ENCODE measurements around the gene MPO.
A peak's percentile ranks its signal among the peaks of the same experiment; 100 is the strongest.

The MPO gene

DNA sequence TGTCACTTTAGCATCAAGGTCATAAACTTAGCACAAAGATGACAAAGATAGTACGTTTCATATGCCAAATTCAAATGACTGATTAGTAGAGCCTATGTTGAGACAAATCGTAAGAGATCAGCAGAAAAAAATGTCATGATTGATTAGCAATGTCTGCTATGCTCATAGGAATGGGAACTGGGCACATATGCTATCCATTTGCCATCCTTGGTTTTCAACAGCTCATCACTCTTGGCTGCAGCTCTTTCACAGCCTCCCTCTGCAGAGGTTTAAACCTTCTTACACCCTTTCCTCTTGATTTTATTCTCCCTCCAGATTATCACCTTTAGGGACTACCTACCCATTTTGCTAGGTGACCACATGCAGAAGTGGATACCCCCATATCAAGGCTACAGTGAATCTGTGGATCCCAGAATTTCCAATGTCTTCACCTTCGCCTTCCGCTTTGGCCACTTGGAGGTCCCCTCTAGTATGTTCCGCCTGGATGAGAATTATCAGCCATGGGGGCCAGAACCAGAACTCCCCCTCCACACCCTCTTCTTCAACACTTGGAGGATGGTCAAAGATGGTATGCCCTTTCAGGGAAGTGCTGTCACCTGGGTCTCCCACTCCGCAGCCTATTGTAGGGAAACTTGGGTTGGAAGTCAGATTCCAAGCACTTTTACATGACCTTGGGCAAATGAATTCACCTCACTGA is 16.2 kb downstream of the MPO start:
- DNase-seq (ENCODE audit: low read depth in 2 of 2, low spot score in 1 of 2), result no peak

DNA sequence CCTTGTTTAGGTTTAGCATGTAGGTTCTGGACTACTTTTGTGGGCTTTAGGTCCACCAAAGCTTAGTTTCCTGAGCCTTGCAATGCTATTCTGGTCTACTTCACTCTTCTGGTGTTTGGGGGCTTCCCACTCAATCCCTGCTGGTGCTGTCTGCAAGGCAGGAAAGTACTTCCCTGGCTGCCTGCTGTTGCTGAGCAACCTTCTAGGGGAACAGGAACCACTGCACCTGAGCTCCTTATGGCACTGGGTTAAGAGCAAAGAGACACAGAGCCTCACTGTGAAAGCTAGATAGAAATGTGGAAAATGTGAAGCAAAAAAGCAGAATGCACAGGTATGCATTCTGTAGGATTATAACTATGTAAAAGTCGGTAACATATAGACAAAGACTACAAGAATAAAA is 17.0 kb downstream of the MPO start:
- no peak for DNase-seq (ENCODE audit: low read depth in 2 of 2, low spot score in 1 of 2)

DNA sequence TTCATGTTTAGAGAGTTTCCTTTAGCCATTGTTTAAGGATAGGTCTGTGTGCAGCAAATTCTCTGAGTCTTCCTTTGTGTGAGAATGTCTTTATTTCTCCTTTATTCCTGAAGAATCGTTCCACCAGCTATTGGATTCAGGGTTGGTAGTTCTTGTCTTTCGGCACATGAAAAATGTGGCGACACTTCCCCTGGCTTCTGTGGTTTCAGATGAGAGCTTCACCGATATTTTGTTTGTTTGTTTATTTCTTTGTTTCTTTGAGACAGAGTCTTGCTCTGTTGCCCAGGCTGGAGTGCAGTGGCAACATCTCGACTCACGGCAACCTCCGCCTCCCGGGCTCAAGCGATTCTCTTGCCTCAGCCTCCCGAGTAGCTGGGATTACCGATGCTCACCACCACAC is 18.6 kb downstream of the MPO start:
- DNase-seq (ENCODE audit: low read depth in 2 of 2, low spot score in 1 of 2), result no peak

DNA sequence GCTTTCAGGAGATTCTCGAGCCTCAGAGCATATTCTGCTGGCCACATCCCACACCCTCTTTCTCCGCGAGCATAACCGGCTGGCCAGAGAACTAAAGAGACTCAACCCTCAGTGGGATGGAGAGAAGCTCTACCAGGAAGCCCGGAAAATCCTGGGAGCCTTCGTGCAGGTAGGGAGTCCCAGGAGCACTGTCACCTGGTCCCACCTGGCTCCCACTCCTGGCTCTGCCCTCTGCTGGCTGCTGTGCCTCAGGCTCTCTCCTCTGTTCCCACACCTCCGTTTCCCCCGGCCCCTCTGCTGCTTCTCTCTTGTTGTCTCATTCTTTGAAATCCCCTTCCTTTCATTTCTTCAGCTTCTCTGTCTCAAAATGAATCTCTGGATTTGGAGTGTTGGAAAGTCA is 25.9 kb downstream of the MPO start:
- DNase-seq (ENCODE audit: low read depth in 2 of 2, low spot score in 1 of 2), result no peak

DNA sequence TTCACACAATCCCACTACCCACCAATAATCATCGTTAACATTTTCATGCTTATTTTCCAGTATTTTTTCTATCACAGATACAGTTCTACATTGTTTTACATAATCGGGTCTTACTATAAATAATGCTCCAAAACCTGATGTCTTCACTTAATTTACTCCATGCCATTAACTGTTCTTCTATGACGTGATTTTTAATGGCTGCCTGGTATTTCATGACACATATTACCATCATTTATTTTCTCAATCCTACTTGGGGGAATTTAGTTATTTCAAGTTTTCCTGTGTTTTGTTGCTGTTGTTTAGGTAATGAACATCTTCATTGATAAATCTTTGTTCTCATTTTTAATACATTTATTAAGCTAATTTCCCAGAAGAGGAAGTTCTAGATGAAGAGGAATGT is 27.7 kb downstream of the MPO start:
- no peak for DNase-seq (ENCODE audit: low read depth in 2 of 2, low spot score in 1 of 2)

DNA sequence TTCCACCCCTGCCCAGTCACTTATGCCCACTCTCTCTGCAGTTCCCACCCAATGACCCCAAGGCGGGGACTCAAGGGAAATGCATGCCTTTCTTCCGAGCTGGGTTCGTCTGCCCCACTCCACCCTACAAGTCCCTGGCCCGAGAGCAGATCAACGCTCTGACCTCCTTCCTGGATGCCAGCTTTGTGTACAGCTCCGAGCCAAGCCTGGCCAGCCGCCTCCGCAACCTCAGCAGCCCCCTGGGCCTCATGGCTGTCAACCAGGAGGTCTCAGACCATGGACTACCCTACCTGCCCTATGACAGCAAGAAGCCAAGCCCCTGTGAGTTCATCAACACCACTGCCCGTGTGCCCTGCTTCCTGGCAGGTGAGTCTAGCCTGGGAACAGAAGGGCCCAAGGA is 28.6 kb downstream of the MPO start:
- no peak for DNase-seq (ENCODE audit: low read depth in 2 of 2, low spot score in 1 of 2)

DNA sequence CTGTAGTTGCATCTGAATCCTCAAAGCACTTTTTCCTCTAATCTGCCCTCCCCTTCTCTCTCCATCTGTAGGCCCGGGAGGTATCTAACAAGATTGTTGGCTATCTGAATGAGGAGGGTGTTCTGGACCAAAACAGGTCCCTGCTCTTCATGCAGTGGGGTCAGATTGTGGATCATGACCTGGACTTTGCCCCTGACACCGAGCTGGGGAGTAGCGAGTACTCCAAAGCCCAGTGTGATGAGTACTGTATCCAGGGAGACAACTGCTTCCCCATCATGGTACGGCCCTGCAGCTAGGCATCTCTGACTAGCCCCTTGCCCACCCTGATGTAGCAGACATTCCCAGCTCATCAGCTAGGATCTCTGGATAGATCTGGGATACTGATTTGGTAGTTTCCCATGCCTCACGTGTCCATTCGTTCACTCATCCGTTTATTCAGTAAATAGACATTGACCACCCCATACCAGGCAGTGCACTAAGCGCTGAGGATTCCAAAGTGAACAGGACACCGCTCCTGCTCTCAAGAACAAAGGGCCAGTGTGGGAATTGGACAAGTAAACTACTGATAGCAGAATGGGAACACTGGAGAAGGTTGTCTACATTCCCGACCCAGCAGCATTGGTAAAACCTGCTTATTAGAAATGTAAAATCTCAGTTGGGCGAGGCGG is 30.3 kb downstream of the MPO start:
- DNase-seq (ENCODE audit: low read depth in 2 of 2, low spot score in 1 of 2), result no peak

DNA sequence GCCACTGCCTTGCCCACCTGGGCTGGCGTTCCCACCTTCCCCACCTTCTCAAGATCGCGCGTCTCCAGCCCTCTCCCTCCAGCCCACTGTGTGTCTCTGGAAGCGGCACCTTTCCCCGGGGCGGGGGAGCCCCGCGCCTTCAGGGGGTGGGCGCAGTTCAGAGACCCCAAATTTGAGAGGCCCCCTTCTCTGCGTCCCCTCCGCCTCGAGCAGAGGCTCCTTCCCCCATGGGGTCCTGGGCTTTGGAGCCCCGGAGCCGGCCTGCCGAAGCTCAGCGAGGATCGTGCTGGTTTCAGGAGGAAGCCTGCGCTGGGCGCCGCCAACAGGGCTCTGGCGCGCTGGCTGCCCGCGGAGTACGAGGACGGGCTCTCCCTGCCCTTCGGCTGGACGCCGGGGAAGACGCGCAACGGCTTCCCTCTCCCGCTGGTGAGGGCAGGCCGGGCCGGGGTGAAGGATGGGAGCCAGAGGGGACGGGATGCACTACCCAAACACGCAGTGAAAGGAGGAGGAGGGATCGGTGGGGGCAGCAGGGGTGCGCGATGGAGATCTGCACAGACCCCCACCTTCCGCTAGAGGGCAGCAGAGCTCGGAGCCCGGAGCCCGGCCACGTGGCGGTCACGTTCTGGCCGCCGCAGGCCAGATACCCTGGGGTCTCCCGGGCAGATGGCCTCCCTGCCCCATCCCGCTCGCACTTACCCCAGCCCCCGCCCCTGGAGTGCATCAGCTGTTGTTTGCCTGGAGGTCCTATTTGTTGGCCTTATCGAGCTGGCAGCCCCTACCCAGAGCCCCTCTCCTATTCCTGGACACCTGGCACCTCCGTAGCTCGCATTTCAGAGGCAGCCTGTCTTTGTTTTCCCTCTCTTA is 31.2 kb downstream of the MPO start:
- peak; percentile 48 to 53 for DNase-seq (ENCODE audit: low read depth in 2 of 2, low spot score in 1 of 2)

DNA sequence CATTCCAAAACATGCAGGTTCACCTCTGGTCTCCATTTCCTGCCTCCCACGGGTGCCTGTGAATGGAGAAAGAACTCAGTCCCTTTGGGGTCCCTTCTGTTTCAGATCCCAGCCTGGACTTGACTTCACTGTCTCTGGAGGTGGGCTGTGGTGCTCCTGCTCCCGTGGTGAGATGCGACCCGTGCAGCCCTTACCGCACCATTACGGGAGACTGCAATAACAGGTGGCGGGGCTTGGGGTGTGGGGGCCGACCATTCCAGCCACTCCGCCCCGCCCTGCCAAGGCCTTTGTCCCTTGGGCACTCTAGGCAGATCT is 31.8 kb downstream of the MPO start:
- no peak for DNase-seq (ENCODE audit: low read depth in 2 of 2, low spot score in 1 of 2)

DNA sequence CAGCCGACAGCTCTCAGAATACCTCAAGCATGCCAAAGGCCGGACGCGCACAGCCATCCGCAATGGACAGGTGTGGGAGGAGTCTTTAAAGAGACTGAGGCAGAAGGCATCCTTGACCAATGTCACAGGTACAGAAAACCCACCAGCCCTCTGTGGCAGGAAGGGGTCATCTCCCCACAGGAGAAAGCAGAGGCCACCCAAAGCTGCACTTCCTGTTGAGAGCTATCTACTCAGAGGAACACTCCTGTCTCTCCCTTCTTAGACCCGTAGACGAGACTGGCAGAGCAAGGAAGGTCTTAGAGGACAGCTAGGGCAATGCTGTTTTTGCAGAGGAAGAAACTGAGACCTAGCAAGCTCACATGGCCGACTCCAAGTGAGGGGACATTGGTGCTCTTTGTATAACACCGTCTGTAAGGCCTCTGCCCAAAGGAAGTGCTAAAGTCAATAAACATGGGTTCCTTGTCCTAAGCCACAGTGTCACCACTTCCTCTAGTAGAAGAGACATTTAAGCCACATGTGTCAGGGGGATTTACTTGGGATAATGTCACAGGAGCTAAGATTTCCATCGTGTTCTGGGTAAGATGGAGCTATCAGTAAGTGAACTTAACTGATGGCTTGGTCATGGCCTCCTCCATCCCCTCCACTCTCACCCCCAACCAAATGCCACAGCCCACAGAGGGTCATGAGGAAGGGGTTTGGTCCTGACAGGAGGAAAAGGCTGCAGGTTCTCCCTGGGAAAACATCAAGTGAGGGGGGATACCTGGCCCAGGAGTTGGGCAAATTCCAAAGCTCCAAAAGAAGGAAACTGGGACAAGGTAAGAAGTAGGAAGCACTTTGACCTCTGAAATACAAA is 33.0 kb downstream of the MPO start:
- DNase-seq (ENCODE audit: low read depth in 2 of 2, low spot score in 1 of 2), result no peak

DNA sequence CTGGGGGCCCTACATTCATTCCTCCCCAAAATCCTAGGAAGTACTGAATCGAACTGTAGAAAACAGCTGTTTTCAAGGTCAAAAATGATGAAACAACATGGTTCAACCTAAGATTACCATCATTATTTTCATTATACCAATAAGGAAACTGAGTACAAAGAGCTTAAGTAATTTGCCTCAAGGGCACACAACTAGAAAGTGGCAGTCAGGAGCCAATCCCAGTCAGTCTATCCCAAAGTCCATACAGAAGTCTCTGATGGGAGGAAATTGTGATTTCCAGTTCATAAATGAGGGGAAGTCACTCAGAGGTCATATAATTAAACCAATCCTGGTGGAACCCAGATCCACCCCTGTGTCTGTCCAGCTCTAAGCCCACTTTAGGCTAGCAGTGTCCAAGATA is 34.0 kb downstream of the MPO start:
- no peak for DNase-seq (ENCODE audit: low read depth in 2 of 2, low spot score in 1 of 2)

DNA sequence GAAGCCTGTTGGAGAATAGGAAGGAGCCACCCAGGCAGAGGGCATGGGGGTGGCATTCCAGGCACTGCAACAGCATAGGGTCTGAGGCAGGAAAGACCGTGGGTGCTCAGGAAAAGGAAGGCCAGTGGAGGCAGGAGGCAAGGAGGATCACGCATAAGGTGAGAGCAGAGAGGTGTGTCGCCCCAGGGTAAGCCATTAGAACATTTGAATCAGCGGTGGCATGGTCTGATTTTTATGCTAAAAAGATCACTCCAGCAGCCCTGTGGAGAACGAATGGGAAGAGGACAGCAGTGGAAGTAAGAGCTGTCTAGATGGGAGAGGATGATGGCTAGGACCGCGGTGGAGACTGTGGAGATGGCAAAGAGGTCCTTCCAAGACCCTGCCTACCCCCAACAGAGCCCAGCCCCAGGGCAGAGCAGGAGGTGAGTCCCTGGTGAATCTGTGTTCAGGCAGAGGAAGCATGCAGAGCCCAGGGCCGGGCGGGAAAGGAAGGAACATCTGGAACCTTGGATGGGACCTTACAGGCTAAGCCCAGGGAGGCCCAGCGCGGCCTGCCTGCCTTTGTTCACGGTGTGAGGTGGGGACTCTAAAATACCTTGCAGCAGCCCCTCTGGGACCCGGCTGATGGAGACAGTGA is 34.5 kb downstream of the MPO start:
- DNase-seq (ENCODE audit: low read depth in 2 of 2, low spot score in 1 of 2), result no peak

DNA sequence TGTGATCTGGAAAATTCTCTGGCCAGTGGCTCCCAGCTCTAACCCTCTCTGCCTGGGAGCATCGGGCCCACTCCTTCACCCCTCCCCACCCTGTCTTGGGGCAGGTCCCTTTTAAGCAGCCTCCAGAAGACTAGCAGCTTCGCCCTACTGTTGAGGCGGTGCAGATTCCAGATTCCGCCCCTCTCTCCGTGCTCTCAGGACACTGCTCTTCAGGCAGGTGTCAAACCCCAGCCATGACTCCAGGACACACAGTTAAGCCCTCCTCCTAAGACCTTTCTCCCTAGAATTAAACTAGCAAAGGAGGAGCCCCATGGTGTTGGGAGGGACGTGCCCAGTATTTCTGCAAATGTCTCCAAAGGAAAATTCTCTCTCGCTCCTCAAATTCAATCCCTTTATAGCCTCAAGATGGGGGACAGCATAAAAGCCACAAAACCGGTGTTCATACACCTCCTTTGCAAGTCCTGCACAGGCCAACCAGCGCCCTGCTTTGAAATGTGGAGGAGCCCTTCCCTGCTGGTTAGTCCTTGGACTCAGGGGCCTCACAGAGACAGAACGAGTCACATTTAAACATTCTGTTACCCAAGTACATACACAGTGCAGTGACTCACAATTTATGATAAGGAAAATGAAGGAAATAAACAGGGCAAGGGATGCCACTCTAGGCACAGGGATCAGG is 35.2 kb downstream of the MPO start:
- no peak for DNase-seq (ENCODE audit: low read depth in 2 of 2, low spot score in 1 of 2)

DNA sequence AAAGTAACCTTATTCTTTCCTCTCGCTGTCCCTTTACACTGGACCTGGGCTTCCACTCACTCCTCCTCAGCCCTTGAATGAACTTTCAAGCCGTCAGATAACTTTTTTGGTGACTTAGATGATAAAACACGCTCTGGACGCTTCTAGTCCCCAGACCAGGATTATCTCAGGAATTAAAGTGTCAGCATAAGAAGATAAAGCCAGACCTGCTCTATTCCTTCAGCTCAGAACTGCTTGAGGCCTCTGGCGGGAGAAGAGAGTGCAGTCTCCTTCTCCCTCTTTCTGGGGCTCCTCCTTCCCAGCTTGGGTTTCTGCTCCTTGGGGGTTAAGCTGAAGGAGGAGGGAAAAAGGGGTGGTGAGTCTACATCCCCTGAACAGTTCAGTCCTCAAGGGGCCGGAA is 35.8 kb downstream of the MPO start:
- no peak for DNase-seq (ENCODE audit: low read depth in 2 of 2, low spot score in 1 of 2)

DNA sequence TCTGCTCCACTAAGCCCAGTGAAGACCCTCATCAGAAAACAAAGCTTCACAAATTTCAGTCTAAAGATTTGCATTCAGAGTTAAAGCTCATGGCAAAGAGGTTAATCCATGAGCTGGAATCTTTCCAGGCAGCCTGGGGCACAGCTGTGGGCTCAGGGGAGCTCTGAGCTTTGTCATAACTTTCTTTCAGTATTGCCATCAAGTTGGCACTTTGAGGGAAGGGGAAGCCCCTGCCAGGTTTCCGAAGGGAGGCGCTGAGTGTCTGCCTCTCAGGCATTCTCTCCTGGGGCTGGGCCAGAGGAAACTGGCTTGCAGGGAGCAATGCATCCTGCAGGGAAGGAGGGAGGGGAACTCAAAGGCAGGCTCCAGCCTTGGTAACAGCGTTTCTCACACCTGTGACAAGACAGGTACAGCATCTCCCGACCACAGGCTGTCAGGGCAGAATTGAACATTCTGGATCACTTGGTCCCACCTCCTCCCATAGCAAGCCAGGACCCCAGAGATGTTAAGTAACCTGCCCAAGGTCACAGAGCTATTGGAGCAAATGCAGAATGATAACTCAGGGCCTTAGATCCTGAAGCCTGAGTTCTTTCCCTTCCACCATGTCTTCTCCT is 38.5 kb downstream of the MPO start:
- no peak for DNase-seq (ENCODE audit: low read depth in 2 of 2, low spot score in 1 of 2)

DNA sequence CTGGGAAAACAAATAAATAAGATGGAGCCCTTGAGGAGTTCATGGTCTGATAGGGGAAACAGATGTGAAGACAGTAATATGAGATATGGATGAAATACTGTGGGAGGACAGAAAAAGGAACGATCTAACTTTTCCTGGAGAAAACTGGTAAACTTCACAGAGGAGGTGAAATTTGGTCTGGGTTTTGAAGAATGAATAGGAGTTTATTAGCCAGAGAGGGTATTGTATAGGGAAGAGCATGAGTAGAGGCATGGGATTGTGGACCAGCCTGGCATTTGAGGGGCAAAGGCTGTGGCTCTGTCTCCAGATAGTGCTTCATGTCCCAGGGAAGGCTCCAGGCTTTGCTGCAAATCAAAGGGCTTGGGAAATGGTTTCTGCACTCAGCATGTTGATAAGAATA is 40.7 kb downstream of the MPO start:
- DNase-seq (ENCODE audit: low read depth in 2 of 2, low spot score in 1 of 2), result no peak

DNA sequence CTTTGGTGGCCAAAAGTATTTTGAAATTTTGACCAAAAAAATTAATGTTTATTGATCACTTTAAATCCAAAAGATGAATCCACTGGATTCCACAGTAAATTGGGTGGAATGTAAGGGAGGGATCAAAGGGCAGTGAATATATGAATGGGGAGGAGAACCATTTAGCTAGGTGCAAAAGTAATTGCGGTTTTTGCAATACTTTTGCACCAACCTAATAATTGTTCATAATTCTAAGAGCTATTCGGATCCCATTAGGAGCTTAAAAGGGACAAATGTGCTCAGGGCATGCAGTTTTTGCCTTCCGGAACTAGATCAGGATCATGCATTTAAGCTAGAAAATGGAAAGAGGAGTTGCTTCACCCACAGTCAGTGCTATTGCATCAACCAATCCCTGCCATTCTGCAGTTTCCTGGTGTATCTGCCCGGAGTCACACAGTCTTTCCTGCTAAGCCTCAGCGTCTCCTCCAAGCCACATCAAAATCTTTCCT is 42.5 kb downstream of the MPO start, which contains the start of gene LPO:
LPO (plus strand) TSS at position 438 of the 488 bp plus-strand sequence. CDS start 4,396 bp downstream, outside the sequence.
- no peak for DNase-seq (ENCODE audit: low read depth in 2 of 2, low spot score in 1 of 2)

DNA sequence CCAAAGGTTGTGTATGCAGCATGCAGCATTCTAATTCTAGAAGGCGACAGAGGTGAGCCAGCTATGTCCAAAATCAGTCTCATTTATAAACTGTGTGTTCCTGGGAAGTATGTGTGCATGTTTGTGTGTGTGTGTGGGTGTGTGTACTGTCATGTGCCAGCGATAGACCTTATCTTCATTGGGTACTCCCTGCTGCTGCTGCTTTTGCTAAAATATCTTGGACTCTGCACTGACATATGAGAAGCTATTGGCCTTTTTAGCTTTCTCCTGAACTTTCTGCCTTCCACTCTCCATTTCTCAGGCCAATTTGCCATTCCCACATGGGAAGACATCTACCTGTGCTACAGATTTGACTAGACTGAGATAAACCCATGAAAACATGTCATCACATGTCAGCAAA is 44.3 kb downstream of the MPO start:
- DNase-seq (ENCODE audit: low read depth in 2 of 2, low spot score in 1 of 2), result no peak

DNA sequence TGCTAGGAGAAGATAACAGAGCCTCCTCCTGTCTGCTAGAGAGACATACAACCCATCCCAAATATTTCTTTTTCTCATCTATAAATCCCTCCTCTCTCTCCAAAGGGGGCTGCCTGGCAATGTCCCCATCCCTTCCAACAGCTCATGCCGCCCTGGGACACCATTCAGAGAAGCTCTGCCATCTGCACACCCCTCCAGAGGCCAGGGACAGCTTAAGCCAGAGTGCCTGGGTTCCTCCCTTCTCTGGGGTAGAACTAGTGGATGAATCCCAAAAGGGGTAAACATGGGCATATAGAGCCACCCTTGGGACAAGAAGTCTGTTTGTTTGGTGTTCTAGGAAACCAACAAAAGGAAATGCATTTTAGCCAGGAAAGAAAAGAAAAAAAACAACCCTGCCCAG is 44.9 kb downstream of the MPO start:
- DNase-seq (ENCODE audit: low read depth in 2 of 2, low spot score in 1 of 2), result no peak

DNA sequence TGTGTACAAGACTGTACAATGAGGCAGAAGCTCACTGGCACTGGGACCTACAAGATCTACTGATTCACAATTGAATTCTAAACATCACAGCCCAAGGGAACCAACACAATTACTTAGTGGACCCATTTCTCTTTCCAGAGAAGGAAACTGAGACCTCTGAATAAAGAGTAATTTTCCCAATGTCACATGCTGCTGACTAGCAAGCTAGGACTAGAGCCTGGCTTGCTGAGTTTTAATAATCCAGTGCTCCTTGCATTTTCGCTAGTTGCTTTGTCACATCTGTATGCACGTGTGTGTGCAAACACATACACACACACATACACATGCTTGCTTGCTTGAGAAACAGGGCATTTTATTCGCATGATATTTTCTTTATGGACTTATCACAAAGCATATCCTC is 46.2 kb downstream of the MPO start:
- DNase-seq (ENCODE audit: low read depth in 2 of 2, low spot score in 1 of 2), result no peak
